Aorta (tissue), 5 donors: Measurements from ENCODE around the gene TNF. TPM values are rescaled to one million over a fixed set of nuclear protein-coding genes. Genes with fewer than 3 reads are reported as not detected.
"Not testable (repeated sequence)": the region's sequence is repeated elsewhere in the genome, so short reads cannot be mapped to it uniquely, and the experiment has no call there.

ENCODE experiments used
- ATAC-seq: fragments of 200-7000 bp; cut with Tn5 transposase; one replicate; pipeline ENCODE4 v1.9.1; 2022; ENCODE audit warnings: moderate library complexity; ENCODE audit not compliant: low FRiP score
- DNase-seq, 2 donors: peaks; one replicate each; pipeline ENCODE4 v3.0.0-alpha.2; 2020
- H3K27ac ChIP-seq, 2 donors: one replicate each; pipeline ENCODE4 v1.5.1; 2013; ENCODE audit warnings: low read length in 2 of 2, mild to moderate bottlenecking in 2 of 2, moderate library complexity in 2 of 2, control low read depth in 1 of 2, inconsistent platforms in 1 of 2, low read depth in 1 of 2
- H3K27me3 ChIP-seq, 2 donors: one replicate each; pipeline ENCODE4 v1.6.1; 2013; ENCODE audit warnings: control low read depth in 1 of 2, low read length in 1 of 2, mild to moderate bottlenecking in 1 of 2, moderate library complexity in 1 of 2; ENCODE audit not compliant: insufficient read depth in 2 of 2, control insufficient read depth in 1 of 2
- H3K36me3 ChIP-seq, 2 donors: one replicate each; pipeline ENCODE4 v1.6.1; 2013; ENCODE audit warnings: control low read depth in 1 of 2, low read length in 1 of 2, mild to moderate bottlenecking in 1 of 2; ENCODE audit not compliant: insufficient read depth in 2 of 2, control insufficient read depth in 1 of 2
- H3K4me1 ChIP-seq, 2 donors: one replicate each; pipeline ENCODE4 v1.6.1; 2013; ENCODE audit warnings: low read length in 2 of 2, control low read depth in 1 of 2, mild to moderate bottlenecking in 1 of 2, moderate library complexity in 1 of 2; ENCODE audit not compliant: insufficient read depth in 2 of 2, control insufficient read depth in 1 of 2
- H3K4me3 ChIP-seq, 2 donors: one replicate each; pipeline ENCODE4 v1.5.1; 2013; ENCODE audit warnings: low read length in 2 of 2, control low read depth in 1 of 2, mild to moderate bottlenecking in 1 of 2
- H3K9me3 ChIP-seq: one replicate; pipeline ENCODE4 v1.6.1; 2013; ENCODE audit warnings: mild to moderate bottlenecking, low read length; ENCODE audit not compliant: control insufficient read depth
- WGBS, 2 donors: extraction: QIAGEN DNeasy Blood & Tissue Kit; methylation state at CpG; one replicate each; pipeline ENCODE4 v1.1.7; 2013; 5-methylcytosine and 5-hydroxymethylcytosine counted together
- intact Hi-C, 2 donors: fragments of 100-400 bp; cut with DNase I; formaldehyde crosslinking; loops; one replicate each; pipeline versions ENCODE4 v1.14.2 to v1.15.0; 2022
- polyA plus RNA-seq, 2 donors: library from polyadenylated mRNA; stranded (reverse); fragments of 200-250 nt; gene quantifications; one replicate each; pipeline ENCODE4 v1.2.3, GENCODE V29; 2013
- total RNA-seq, 2 donors: library from RNA; stranded (reverse); fragmentation: NEBNext Ultra II Directional; extraction: Animal tissue kit (Norgen Biotek cat#: 25700); gene quantifications; one replicate each; pipeline ENCODE4 v1.2.1, GENCODE V29; 2021
- donor health status: healthy with polysubstance abuse.
- donor health status: Bipolar disorder and iron deficiency.
- donor health status: DM: no; HTN: no; CAD: no.
- donor health status: DM: no; HTN: no; CAD: no.
- donor health status: DM: yes; HTN: yes; CAD: no.

TNF gene
- total and polyA plus RNA-seq, 4 donors = 0.23 to 1.9 (median 0.96) TPM

DNA sequence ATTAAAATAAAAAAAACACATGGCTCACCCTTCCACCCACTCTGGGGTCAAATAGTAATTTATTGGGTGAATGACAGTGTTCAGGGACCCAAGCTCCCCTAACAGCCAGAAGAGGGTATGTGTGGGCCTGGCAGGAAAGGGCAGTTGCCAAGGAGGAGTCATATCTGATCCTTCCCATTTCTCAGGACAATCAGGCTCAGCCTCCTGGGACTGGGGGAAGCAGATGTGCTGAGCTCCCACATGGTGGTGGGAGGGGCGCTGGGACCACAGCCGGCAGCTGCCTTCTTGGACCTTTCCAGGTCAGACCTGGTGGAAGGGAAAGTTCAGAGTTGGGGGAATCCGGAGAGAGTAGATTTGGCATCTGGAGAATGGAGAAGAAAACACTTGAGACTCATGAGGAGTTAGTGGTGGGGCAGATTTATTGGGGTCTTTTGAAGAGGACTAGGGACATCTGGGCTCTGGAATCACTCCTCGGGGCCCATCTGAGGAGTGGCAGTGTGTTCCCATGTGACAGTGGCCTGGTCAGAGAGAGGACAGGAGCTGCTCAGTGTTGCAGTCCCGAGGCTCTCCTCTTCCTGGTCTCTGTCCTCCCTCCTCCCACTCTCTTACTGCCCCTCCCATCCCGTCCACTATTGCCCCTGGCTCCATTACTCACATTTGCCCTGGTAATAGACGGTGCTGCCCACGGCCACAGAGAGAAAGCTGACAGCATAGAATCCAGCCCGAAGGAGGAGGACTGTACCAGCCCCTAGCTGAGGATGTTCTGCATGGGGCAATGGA lies 13.7 kb downstream of the TNF start:
- no peaks in the 10 kb centered on the region for H3K27me3 ChIP-seq
- intact Hi-C loops = no loop called here
- DNase-seq = no peak
- WGBS, 2 donors = 48 to 57% methylated on average over 9 of the region's 9 CpGs
- no peaks in the 10 kb centered on the region for H3K9me3 ChIP-seq
- no peaks in the 10 kb centered on the region for H3K36me3 ChIP-seq
- no peak overlapping the region for H3K27ac ChIP-seq
- no peak for ATAC-seq
- H3K4me3 ChIP-seq = no peak overlapping the region
- no peaks in the 10 kb centered on the region for H3K4me1 ChIP-seq

DNA sequence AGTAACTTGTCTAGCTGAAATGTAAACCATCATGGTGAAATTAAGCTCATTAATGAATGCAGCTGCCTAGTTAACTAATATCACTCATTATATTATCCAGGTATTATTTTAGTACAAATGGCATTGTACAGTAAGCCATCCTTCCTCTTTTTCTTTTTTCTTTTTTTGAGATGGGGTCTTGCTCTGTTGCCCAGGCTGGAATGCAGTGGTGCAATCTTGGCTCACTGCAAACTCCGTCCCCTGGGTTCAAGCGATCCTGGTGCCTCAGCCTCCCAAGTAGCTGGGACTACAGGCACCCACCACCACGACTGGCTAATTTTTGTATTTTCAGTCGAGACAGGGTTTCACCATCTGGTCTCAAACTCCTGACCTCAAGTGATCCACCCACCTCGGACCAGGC lies 15.3 kb downstream of the TNF start:
- H3K36me3 ChIP-seq, H3K4me1 ChIP-seq, H3K9me3 ChIP-seq, H3K27ac ChIP-seq, H3K4me3 ChIP-seq, DNase-seq, ATAC-seq, intact Hi-C loops, H3K27me3 ChIP-seq: not testable (repeated sequence)
- 89% methylated on average over 5 of the region's 5 CpGs for WGBS, 2 donors

DNA sequence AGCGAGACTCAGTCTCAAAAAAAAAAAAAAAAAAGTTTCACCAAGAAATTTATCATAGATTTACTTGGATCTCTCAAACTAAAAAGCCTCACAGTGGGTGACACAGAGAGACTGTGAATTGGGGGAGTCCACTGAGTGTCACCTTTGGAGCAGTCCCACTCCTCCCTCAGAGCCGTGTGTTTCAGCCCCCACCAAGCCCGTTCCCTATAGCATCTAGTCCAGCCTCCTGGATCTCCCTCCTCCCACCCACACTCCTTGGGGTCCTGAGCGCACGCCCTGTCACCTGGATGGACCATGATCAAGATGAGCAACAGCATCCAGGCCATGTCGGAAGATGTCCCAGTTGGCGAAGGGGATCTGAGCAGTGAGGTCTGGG lies 17.0 kb downstream of the TNF start:
- H3K27me3 ChIP-seq = no peaks in the 10 kb centered on the region
- WGBS, 2 donors = 87 to 88% methylated on average over 7 of the region's 7 CpGs
- no peaks in the 10 kb centered on the region for H3K36me3 ChIP-seq
- H3K9me3 ChIP-seq = no peaks in the 10 kb centered on the region
- intact Hi-C loops = no loop called here
- no peak overlapping the region for H3K4me3 ChIP-seq
- DNase-seq (no peak), ATAC-seq (no peak)
- no peak overlapping the region for H3K27ac ChIP-seq
- H3K4me1 ChIP-seq = no peaks in the 10 kb centered on the region

DNA sequence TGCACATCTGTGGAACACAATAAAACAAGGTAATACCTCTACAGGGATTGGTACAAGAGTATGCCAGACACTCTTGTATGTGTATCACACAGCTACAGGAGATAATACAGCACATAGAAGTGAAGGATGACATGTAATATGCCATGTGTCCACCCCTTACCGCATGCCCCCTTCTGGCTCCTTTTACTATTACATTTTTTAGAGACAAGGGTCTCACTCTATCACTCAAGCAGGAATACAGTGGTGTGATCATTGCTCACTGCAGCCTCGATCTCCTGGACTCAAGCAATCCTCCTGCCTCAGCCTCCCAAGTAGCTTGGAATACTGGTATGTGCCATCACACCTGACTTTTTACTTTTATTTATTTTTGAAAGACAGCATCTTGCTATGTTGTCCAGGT lies 21.6 kb downstream of the TNF start:
- WGBS, 2 donors = 33 to 37% methylated on average over 2 of the region's 2 CpGs
- intact Hi-C loops = loop anchor here in 1 of 2 donors (5.0 kb wide), 1 partner anchor 100 kb away; the partner anchor contains the start of gene MICB
- DNase-seq = no peak
- Histone ChIP-seq H3K4me3 (no peak overlapping the region), H3K36me3 (no peaks in the 10 kb centered on the region), H3K27ac (no peak overlapping the region), H3K4me1 (no peaks in the 10 kb centered on the region), H3K27me3 (no peaks in the 10 kb centered on the region), H3K9me3 (no peaks in the 10 kb centered on the region)
- peak; percentile 56 for ATAC-seq

DNA sequence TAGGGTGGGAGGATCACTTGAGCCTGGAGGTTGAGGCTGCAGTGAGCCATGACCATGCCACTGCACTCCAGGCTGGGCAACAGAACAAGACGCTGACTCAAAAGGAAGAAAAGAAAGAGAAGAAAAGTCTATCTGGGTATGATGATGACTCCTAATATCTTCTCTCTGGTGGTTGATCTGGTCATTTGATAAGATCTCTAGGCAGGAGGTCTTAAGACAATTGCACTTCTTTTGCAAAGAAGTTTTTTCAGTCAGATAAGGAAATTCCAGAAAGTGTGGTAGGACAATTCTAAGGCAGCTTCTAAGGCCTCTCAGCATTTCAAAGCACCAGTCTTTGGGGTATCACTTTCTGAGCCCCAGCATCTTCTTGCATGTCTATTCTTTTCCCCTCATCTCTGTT lies 32.0 kb downstream of the TNF start:
- no peak overlapping the region for H3K27ac ChIP-seq
- intact Hi-C loops = no loop called here
- H3K4me1 ChIP-seq = no peaks in the 10 kb centered on the region
- H3K9me3 ChIP-seq = no peaks in the 10 kb centered on the region
- whole genome bisulfite sequencing, 2 donors = 90 to 93% methylated on average over 1 of the region's 1 CpG
- H3K27me3 ChIP-seq = no peaks in the 10 kb centered on the region
- no peak for ATAC-seq
- H3K4me3 ChIP-seq = no peak overlapping the region
- DNase-seq = no peak
- H3K36me3 ChIP-seq = no peaks in the 10 kb centered on the region

DNA sequence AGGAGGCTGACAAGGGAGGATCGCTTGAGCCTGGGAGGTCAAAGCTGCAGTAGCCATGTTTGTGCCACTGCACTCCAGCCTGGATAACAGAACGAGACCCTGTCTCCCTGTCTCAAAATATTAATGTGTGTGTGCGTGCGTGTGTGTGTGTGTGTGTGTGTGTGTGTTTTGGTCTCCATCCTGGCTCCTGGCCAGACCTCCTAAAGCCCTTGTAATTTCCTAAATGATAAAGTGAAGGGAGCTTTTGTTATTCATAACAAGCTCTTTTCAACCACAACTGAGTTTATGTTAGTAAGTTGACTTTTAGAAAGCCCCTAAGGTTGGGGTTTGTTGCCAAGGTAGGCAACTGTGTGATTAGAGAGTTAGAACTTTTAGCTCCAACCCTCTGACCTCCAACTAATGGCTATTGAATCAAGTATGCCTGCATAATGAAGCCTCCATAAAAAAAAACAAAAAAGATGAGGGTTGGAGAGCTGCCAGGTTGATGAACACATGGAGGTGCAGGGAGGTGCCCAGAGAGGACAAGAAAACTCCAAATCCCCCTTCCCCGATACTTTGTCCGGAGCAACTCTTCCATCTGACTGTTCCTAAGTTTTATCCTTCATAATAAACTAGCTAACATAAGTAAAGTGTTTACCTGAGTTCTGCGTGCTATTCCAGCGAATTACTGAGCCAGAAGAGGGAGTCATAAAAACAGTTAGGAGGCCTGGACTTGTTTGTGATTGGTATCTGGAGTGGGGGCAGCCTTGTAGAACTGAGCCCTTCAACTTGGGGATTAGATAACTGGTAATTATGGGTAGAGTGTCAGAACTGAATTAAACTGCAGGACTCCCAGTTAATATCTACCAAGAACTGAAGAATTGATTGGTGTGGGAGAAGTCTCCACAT lies 34.4 kb downstream of the TNF start:
- intact Hi-C loops = no loop called here
- Histone ChIP-seq H3K27me3 (no peaks in the 10 kb centered on the region), H3K36me3 (no peaks in the 10 kb centered on the region), H3K27ac (no peak overlapping the region), H3K9me3 (no peaks in the 10 kb centered on the region), H3K4me1 (no peaks in the 10 kb centered on the region), H3K4me3 (no peak overlapping the region)
- ATAC-seq (no peak), DNase-seq (no peak)
- WGBS, 2 donors = 68 to 74% methylated on average over 8 of the region's 8 CpGs

DNA sequence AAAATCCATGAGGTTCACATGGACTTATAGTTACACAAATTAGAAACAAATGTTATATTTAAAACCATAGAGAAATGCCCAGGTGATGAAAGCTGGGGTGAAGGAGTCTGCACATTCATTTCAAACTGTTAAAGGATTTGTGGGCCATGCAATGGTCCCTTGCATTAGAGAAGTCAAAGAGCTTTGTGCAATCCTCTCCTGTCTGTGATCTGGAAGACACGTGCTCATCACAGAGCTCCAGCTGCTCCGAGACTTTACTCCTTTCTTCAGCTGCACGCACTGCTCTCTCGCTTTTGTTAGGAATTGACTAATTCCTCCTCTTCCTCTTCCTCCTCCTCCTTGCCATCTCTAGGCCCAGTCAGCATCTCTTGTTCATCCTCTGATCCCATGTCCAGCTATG lies 35.6 kb downstream of the TNF start:
- Histone ChIP-seq H3K27me3 (no peaks in the 10 kb centered on the region), H3K4me1 (no peaks in the 10 kb centered on the region), H3K4me3 (no peak overlapping the region), H3K27ac (no peak overlapping the region), H3K36me3 (no peaks in the 10 kb centered on the region), H3K9me3 (no peaks in the 10 kb centered on the region)
- ATAC-seq (no peak), DNase-seq (no peak)
- WGBS, 2 donors = 69 to 79% methylated on average over 4 of the region's 4 CpGs
- intact Hi-C loops = no loop called here

DNA sequence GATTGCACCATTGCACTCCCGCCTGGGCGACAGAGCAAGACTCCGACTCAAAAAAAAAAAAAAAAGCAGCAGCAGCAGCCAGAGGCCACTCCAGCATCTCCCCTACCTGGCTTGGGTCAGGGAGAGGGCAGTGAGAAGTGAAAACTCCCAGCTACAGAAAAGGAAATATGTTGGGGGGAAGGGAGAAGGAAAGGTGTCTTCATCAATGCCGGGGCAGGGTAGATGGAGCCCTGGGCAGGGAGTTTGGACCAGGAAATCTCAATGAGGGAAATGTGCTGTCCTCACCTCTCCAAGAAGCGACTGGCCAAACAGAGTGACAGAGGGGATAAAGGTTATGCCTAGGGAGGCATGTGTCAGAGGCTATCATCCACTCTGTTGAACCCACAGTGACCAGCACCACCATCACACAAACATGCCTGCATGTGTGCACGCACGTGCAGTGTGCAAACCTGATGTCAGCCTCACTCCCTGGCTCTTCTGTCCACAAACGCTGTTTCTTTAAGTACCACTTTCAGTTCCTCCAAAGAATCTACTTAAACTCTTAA lies 38.8 kb downstream of the TNF start:
- no peak overlapping the region for H3K27ac ChIP-seq
- intact Hi-C loops = no loop called here
- H3K27me3 ChIP-seq = no peaks in the 10 kb centered on the region
- no peaks in the 10 kb centered on the region for H3K9me3 ChIP-seq
- DNase-seq (no peak), ATAC-seq (no peak)
- WGBS, 2 donors = 72 to 74% methylated on average over 8 of the region's 8 CpGs
- H3K4me3 ChIP-seq = no peak overlapping the region
- H3K4me1 ChIP-seq = no peaks in the 10 kb centered on the region
- no peaks in the 10 kb centered on the region for H3K36me3 ChIP-seq
